ENCODE measurements around the gene USP7. TPM values are rescaled to one million over a fixed set of nuclear protein-coding genes. Genes with fewer than 3 reads are reported as not detected.

The USP7 gene
- total and polyA plus RNA-seq, 9 donors = 41.3 to 71.1 (median 62.5) TPM

DNA sequence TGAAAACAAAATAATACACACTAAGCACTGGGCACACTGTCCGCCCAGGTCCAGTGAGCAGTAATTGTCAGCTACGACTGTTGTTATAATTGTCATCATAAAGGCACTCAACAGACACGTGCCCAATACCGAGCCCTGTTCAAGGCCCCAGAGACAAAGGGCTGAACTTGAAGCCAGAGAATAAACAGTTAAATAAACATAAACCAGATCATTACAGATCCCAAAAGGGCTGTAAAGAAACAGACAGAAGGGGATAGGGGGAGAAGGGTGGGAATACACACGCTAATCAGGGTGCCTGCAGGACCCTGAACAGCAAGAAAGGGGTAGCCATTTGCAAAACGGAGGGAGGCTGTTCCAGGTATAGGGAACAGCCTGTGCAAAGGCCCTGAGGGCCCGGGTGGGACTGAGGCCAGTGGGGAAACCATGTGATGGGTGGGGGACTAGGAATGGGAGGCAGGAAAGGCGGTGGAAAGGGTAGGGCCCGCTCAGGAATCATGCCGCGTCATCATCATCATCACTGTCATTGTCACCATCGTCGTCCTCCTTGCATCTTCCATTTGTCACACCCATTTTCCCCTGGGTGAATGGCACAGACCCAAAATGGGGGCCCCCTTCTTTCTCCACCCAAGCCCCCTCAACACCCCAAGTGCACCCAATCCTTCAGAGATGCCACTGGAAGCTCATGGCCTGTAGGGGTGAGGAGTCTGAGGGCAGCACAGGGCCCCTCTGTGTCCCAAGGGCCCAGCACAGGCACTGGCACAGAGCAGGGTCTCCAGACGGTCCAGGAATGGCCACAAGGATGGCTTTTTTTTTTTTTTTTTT, 101.2 kb downstream of the USP7 start:
- H3K4me3 ChIP-seq (ENCODE audit: low read length) = no peak overlapping the region

DNA sequence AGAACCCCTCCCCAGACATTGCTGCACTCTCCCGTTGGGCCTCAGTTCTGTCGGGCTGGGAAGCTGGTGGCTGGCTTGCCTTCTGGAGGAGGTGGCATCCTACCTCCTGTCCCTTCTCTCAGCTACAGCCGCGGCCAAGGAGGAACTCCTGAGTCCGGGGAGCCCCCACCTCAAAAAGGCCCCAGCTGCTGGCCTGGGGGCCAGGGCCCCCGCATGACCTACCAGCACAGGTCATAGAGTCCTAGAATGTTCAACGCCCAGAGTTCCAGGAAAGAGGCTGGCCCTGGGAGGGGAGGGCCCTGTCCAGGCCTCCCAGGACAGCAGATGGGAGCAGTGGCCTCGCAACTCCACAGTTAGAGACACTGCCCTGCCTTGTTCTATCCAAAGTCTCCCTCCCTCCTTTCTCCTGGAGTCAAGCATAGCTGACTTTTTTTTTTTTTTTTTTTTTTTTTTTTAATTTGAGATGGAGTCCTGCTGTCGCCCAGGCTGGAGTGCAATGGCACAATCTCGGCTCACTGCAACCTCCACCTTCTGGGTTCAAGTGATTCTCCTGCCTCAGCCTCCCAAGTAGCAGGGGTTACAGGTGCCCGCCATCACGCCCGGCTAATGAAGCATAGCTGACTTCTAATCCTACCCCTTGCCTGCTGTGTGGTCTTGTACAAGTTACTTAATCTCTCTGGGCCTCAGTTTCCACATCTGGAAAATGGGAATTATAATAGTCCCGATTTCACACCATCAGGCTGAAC, 102.0 kb downstream of the USP7 start:
- no peaks in the 10 kb centered on the region for H3K9me3 ChIP-seq (replicated peaks; ENCODE audit: control insufficient read depth, low read depth, low read length)
- H3K36me3 ChIP-seq (ENCODE audit: control insufficient read depth, insufficient read depth, low read length) = peaks cover 26% of the 10 kb centered on the region
- no peak overlapping the region for H3K4me3 ChIP-seq (ENCODE audit: low read length)
- peak overlapping the region; percentile 52 for H3K27ac ChIP-seq (ENCODE audit: low read length)
- H3K27me3 ChIP-seq (ENCODE audit: control insufficient read depth, insufficient read depth, low read length) = no peaks in the 10 kb centered on the region
- WGBS (ENCODE audit: insufficient coverage) = 53% methylated on average over 3 of the region's 14 CpGs
- peak; percentile 77 for DNase-seq
- H3K4me1 ChIP-seq (ENCODE audit: control insufficient read depth, insufficient read depth, low read length) = peaks cover 62% of the 10 kb centered on the region

More for the DNA sequence above, 101.2 kb downstream of the USP7 start:
- WGBS (ENCODE audit: insufficient coverage) = 65% methylated on average over 6 of the region's 14 CpGs
- Histone ChIP-seq H3K4me1 (ENCODE audit: control insufficient read depth, insufficient read depth, low read length) (peaks cover 69% of the 10 kb centered on the region), H3K9me3 (replicated peaks; ENCODE audit: control insufficient read depth, low read depth, low read length) (no peaks in the 10 kb centered on the region), H3K27me3 (ENCODE audit: control insufficient read depth, insufficient read depth, low read length) (no peaks in the 10 kb centered on the region), H3K27ac (ENCODE audit: low read length) (peak overlapping the region; percentile 1), H3K36me3 (ENCODE audit: control insufficient read depth, insufficient read depth, low read length) (peaks cover 24% of the 10 kb centered on the region)
- no peak for DNase-seq

DNA sequence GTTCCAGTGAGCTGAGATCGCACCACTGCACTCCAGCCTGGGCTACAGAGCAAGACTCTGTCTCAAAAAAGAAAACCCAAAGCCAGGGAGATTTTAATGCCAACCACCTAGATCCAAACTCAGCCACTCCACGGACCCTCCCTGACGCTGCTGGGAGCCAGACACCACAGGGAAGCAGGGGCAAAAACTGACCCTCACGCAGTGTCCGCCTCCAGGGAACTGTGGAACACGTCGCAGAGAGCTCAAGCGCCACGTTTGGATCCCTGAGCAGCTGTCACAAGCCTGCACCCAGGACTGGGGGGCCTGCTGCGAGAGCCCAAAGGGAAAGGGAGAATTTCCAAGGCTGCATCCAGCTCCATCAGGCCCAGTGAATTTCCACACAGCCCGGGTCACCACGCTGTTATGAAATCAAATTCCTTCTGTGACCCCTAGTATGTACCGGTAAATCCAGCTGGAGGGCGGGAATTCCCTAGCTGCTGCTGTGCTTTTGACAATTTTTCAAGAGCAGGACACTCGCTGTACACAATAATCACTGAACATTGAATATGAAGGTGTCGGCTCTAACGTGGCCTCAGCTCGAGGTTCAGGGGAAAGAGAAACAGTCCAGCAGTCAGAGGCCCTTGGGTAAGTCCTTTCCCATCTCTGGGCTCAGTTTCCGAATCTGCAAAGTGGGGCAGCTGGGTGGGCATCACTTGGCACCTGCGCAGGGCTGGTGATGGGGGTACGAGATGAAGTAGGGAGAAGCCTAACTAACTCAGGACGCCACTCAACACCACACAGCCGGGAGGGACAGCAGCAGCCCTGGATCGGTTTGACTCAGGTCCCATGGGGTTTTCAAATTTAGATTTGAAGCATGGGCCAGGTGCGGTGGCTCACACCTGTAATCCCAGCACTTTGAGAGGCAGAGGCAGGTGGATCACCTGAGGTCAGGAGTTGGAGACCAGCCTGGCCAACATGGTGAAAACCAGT, 103.5 kb downstream of the USP7 start:
- Histone ChIP-seq H3K4me3 (ENCODE audit: low read length) (no peak overlapping the region), H3K27ac (ENCODE audit: low read length) (no peak overlapping the region), H3K4me1 (ENCODE audit: control insufficient read depth, insufficient read depth, low read length) (peaks cover 46% of the 10 kb centered on the region), H3K27me3 (ENCODE audit: control insufficient read depth, insufficient read depth, low read length) (no peaks in the 10 kb centered on the region), H3K9me3 (replicated peaks; ENCODE audit: control insufficient read depth, low read depth, low read length) (no peaks in the 10 kb centered on the region), H3K36me3 (ENCODE audit: control insufficient read depth, insufficient read depth, low read length) (peaks cover 42% of the 10 kb centered on the region)
- DNase-seq = peak; percentile 56
- 44% methylated on average over 16 of the region's 25 CpGs for WGBS (ENCODE audit: insufficient coverage)

DNA sequence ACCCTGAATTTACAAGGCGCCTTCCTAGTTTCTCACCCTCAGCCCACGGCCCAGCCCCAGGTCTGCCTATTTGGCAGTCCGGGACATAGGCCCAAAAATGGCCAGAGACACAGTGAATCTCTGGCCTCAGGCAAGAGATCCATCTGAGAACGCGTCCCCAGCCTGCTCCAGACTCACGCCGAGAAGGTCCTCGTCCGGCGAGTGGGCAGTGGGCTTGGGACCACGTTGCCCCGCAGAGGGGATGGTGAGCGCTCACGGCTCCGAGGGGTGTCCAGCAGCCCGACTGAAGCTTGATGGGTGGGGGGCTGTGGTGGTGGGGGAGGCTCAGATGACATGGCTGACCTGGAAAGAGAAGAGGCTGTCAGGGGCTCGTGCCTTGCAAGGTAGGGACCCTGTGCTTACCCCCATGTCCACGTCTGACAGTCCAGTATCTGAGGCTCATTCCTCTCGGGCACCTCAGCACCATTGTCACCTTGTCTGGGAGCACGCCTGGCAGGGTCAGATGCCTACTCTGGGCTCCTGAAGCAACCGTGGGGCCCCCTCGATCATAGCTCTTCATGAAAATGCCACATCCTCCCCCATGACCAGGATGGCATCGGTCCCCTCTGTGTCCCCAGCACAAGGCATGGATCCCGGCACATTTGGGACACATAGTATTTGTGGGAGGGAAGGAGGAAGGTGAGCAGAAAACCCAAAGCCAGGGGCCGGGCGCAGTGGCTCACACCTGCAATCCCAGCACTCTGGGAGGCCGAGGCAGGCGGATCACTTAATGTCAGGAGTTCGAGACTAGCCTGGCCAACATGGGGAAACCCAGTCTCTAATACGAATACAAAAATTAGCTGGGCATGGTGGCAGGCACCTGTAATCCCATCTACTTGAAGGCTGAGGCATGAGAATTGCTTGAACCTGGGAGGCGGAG, 104.5 kb downstream of the USP7 start:
- Histone ChIP-seq H3K36me3 (ENCODE audit: control insufficient read depth, insufficient read depth, low read length) (peaks cover 51% of the 10 kb centered on the region), H3K4me3 (ENCODE audit: low read length) (no peak overlapping the region), H3K4me1 (ENCODE audit: control insufficient read depth, insufficient read depth, low read length) (peaks cover 37% of the 10 kb centered on the region), H3K27ac (ENCODE audit: low read length) (no peak overlapping the region), H3K27me3 (ENCODE audit: control insufficient read depth, insufficient read depth, low read length) (no peaks in the 10 kb centered on the region), H3K9me3 (replicated peaks; ENCODE audit: control insufficient read depth, low read depth, low read length) (no peaks in the 10 kb centered on the region)
- 88% methylated on average over 25 of the region's 31 CpGs for WGBS (ENCODE audit: insufficient coverage)
- no peak for DNase-seq

DNA sequence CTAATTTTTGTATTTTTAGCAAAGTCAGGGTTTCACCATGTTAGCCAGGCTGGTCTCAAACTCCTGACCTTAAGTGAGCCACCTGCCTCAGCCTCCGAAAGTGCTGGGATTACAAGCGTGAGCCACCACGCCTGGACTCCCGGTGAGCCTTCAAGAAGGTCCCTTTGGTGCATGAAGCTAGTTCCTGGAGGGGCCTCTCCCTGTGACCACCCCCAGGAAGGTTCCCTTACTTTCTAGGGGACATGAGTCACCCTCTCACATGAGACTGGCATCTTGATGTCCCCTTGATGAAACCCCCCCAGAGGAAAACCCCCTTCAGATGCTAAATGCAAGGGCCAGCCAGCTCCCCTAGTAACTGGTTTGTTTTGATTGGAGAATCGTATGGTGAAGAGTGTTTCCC, 107.7 kb downstream of the USP7 start:
- H3K4me1 ChIP-seq (ENCODE audit: control insufficient read depth, insufficient read depth, low read length) = peaks cover 8% of the 10 kb centered on the region
- H3K36me3 ChIP-seq (ENCODE audit: control insufficient read depth, insufficient read depth, low read length) = peaks cover 73% of the 10 kb centered on the region
- no peak for DNase-seq
- WGBS (ENCODE audit: insufficient coverage) = 63% methylated on average over 4 of the region's 5 CpGs
- H3K4me3 ChIP-seq (ENCODE audit: low read length) = no peak overlapping the region
- H3K27me3 ChIP-seq (ENCODE audit: control insufficient read depth, insufficient read depth, low read length) = no peaks in the 10 kb centered on the region
- H3K9me3 ChIP-seq (replicated peaks; ENCODE audit: control insufficient read depth, low read depth, low read length) = no peaks in the 10 kb centered on the region
- H3K27ac ChIP-seq (ENCODE audit: low read length) = no peak overlapping the region

DNA sequence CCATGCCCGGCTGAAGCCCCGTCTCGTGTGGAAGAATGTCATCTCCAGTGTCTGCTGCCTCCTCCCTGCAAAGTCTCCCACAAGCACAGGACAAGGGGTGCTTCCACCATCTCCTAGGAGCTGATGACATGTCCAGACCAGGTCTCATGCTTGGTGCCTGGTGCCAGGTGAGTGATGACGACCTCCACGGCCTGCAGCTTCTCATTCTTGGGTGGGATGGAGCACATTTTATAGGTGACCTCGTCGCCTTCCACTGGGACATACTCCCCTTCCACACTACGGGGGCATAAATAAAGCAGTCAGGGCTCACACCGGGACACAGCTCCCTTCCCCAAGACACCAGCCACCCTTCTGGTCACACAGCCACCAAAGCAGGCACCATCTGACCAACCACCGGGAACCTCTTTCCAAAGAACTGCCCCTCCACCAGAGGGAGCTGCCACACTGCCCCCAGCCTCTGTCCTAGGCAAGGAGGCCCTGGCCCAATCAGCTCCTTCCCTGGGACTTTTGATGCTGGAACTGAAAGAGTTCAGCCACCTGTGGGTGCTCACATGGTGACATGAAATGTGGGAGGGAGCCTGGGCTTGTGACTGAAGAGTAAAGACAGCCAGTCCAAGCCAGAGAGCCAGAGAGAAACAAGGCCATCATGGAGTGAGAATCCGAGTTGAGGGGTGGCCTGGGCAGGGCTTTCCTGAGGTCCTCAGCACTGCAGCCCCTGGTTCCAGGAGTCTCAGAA, 108.5 kb downstream of the USP7 start:
- WGBS (ENCODE audit: insufficient coverage) = 86% methylated on average over 6 of the region's 11 CpGs
- no peak overlapping the region for H3K4me3 ChIP-seq (ENCODE audit: low read length)
- no peaks in the 10 kb centered on the region for H3K27me3 ChIP-seq (ENCODE audit: control insufficient read depth, insufficient read depth, low read length)
- H3K36me3 ChIP-seq (ENCODE audit: control insufficient read depth, insufficient read depth, low read length) = peaks cover 78% of the 10 kb centered on the region
- peaks cover 9% of the 10 kb centered on the region for H3K4me1 ChIP-seq (ENCODE audit: control insufficient read depth, insufficient read depth, low read length)
- no peak for DNase-seq
- no peak overlapping the region for H3K27ac ChIP-seq (ENCODE audit: low read length)
- H3K9me3 ChIP-seq (replicated peaks; ENCODE audit: control insufficient read depth, low read depth, low read length) = no peaks in the 10 kb centered on the region

DNA sequence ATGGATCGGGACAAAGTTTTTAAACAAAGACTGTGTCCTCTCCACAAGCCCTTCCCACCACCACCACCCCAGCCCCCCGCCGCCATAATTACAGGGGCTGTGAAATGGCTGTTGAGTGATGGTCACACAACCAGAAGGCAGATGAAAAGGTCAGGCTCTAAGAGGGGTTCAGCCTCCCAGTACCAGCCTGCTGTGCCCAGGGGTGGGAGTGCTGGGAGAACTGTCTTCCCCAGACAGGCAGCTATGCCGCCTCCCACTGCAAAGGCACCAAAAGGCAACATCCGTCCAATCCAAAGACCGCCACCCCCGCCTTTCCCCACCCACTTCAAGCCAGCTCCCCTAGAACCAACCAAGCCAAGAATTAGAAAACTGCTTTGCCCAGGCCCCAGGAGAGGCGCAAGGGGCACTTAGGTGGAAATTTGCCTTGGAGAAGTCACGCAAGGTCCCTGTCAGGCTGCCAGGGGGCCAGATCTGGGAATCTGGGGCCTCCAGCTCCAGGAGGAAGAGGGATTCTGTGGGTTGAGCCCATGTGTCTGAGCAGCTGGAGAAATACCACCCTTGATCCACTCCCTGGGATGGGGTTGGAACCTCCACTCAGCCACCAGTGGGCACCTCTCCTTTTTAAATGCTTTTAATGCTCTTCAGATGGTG, 109.3 kb downstream of the USP7 start:
- Histone ChIP-seq H3K9me3 (replicated peaks; ENCODE audit: control insufficient read depth, low read depth, low read length) (no peaks in the 10 kb centered on the region), H3K27me3 (ENCODE audit: control insufficient read depth, insufficient read depth, low read length) (no peaks in the 10 kb centered on the region), H3K4me1 (ENCODE audit: control insufficient read depth, insufficient read depth, low read length) (peaks cover 6% of the 10 kb centered on the region), H3K36me3 (ENCODE audit: control insufficient read depth, insufficient read depth, low read length) (peaks cover 83% of the 10 kb centered on the region), H3K27ac (ENCODE audit: low read length) (no peak overlapping the region), H3K4me3 (ENCODE audit: low read length) (no peak overlapping the region)
- 100% methylated on average over 1 of the region's 9 CpGs for WGBS (ENCODE audit: insufficient coverage)
- DNase-seq = no peak

DNA sequence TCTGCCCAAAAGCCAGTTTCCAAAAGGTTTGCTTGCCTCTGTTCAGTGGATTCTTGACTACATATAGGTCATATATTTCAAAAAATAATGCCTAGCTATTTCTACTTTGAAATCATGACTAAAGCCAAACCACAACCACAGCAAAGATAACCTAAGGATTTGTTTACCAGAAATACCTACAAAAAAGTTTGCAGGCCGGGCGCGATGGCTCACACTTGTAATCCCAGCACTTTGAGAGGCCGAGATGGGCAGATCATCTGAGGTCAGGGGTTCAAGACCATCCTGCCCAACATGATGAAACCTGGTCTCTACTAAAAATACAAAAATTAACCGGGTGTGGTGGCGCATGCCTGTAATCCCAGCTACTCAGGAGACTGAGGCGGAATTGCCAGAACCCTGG, 110.1 kb downstream of the USP7 start:
- DNase-seq = no peak
- H3K4me1 ChIP-seq (ENCODE audit: control insufficient read depth, insufficient read depth, low read length) = peaks cover 6% of the 10 kb centered on the region
- H3K36me3 ChIP-seq (ENCODE audit: control insufficient read depth, insufficient read depth, low read length) = peaks cover 83% of the 10 kb centered on the region
- 90% methylated on average over 7 of the region's 7 CpGs for WGBS (ENCODE audit: insufficient coverage)
- no peaks in the 10 kb centered on the region for H3K9me3 ChIP-seq (replicated peaks; ENCODE audit: control insufficient read depth, low read depth, low read length)
- H3K4me3 ChIP-seq (ENCODE audit: low read length) = no peak overlapping the region
- no peaks in the 10 kb centered on the region for H3K27me3 ChIP-seq (ENCODE audit: control insufficient read depth, insufficient read depth, low read length)
- no peak overlapping the region for H3K27ac ChIP-seq (ENCODE audit: low read length)
